GM19324 (cell line): ENCODE measurements around the gene DHCR7.
"Not testable (repeated sequence)": the region's sequence is repeated elsewhere in the genome, so short reads cannot be mapped to it uniquely, and the experiment has no call there.

ENCODE experiments used
- ATAC-seq: cut with Tn5 transposase; IDR thresholded peaks from one replicate; pipeline ENCODE4 v1.9.1; 2021; ENCODE audit warnings: mild to moderate bottlenecking, moderate library complexity; ENCODE audit not compliant: unreplicated experiment, low FRiP score

DHCR7 gene

GRCh38 chr11:71441251-71441650, 6.9 kb downstream of the DHCR7 start:
- no peak for ATAC-seq

GRCh38 chr11:71440021-71440755, 8.0 kb downstream of the DHCR7 start:
- ATAC-seq: no peak

- no peak for ATAC-seq
These were observed 9.5 kb downstream of the DHCR7 start for GRCh38 chr11:71438650-71439049.

- no peak for ATAC-seq
These were observed 10.3 kb downstream of the DHCR7 start for GRCh38 chr11:71437879-71438278.

GRCh38 chr11:71437399-71437798, 10.8 kb downstream of the DHCR7 start:
- no peak for ATAC-seq

GRCh38 chr11:71436861-71437260, 11.3 kb downstream of the DHCR7 start:
- no peak for ATAC-seq

GRCh38 chr11:71435278-71435951, 12.8 kb downstream of the DHCR7 start:
- no peak for ATAC-seq

- no peak for ATAC-seq
These were observed 13.5 kb downstream of the DHCR7 start for GRCh38 chr11:71434576-71435130.

GRCh38 chr11:71433648-71434450, 14.3 kb downstream of the DHCR7 start:
- ATAC-seq: no peak

GRCh38 chr11:71432761-71433647, 15.2 kb downstream of the DHCR7 start:
- ATAC-seq: no peak

GRCh38 chr11:71431271-71431670, 16.9 kb downstream of the DHCR7 start:
- no peak for ATAC-seq

GRCh38 chr11:71430166-71430565, 18.0 kb downstream of the DHCR7 start:
- no peak for ATAC-seq

- ATAC-seq: no peak
These were observed 18.5 kb downstream of the DHCR7 start for GRCh38 chr11:71429701-71430100.

GRCh38 chr11:71428861-71429435, 19.2 kb downstream of the DHCR7 start:
- no peak for ATAC-seq

GRCh38 chr11:71426413-71426812, 21.8 kb downstream of the DHCR7 start:
- ATAC-seq: no peak

GRCh38 chr11:71425860-71426259, 22.3 kb downstream of the DHCR7 start:
- ATAC-seq: no peak

- no peak for ATAC-seq
These were observed 22.8 kb downstream of the DHCR7 start for GRCh38 chr11:71425409-71425808.

GRCh38 chr11:71423181-71423790, 24.9 kb downstream of the DHCR7 start:
- ATAC-seq: no peak

GRCh38 chr11:71422318-71422717, 25.9 kb downstream of the DHCR7 start:
- ATAC-seq: not testable (repeated sequence)
